Effector memory CD4-positive, alpha-beta T cell (primary cell): ENCODE data around the gene SYDE2.
"Not testable (repeated sequence)": the region's sequence is repeated elsewhere in the genome, so short reads cannot be mapped to it uniquely, and the experiment has no call there.

ENCODE experiments used
- DNase-seq, 3 donors: peaks; one replicate each; pipeline ENCODE4 v3.0.0-alpha.2; 2020
- H3K27ac ChIP-seq: 2 replicates; pipeline ENCODE4 v1.7.0; 2013; ENCODE audit warnings: mild to moderate bottlenecking, low read length, moderate library complexity; ENCODE audit not compliant: insufficient read depth, poor library complexity, severe bottlenecking
- H3K27me3 ChIP-seq: replicated peaks from 2 replicates; pipeline ENCODE4 v1.7.0; 2013; ENCODE audit warnings: mild to moderate bottlenecking, low read length; ENCODE audit not compliant: insufficient read depth, control insufficient read depth, poor library complexity, severe bottlenecking
- H3K36me3 ChIP-seq: 2 replicates; pipeline ENCODE4 v1.7.0; 2013; ENCODE audit warnings: mild to moderate bottlenecking, low read length, moderate library complexity; ENCODE audit not compliant: control insufficient read depth, insufficient read depth
- H3K4me1 ChIP-seq: 2 replicates; pipeline ENCODE4 v1.7.0; 2013; ENCODE audit warnings: low read length, mild to moderate bottlenecking; ENCODE audit not compliant: control insufficient read depth, insufficient read depth, poor library complexity, severe bottlenecking
- H3K4me3 ChIP-seq: 2 replicates; pipeline ENCODE4 v1.7.0; 2013; ENCODE audit warnings: low read length, low read depth, mild to moderate bottlenecking; ENCODE audit not compliant: insufficient read depth, poor library complexity, severe bottlenecking
- H3K9me3 ChIP-seq: 2 replicates; pipeline ENCODE4 v1.7.0; 2013; ENCODE audit warnings: mild to moderate bottlenecking, low read length, moderate library complexity; ENCODE audit not compliant: control insufficient read depth

Gene SYDE2

DNA sequence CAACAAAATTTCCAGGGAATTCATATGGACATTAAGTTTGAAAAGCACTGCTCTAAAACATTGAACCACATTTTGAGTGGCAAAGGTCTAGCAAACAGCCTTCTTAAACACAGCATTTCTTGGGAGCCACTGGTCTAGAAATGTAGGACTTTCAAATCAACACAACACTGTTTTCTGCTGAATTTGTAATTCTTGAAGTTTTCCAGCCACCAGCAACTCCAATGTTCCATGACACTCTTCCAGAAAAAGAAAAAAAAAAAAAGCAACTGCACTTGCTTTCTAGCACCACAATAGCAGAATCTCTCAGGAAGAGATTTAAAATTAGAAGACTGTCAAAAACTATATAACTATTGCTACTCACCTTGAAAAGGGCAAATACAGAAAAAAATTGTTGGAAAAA is 4.5 kb downstream of the SYDE2 start:
- Histone ChIP-seq H3K27me3 (no peaks in the 10 kb centered on the region), H3K9me3 (no peaks in the 10 kb centered on the region), H3K4me3 (no peak overlapping the region), H3K27ac (no peak overlapping the region), H3K36me3 (no peaks in the 10 kb centered on the region), H3K4me1 (peaks cover 4% of the 10 kb centered on the region)
- no peak for DNase-seq

DNA sequence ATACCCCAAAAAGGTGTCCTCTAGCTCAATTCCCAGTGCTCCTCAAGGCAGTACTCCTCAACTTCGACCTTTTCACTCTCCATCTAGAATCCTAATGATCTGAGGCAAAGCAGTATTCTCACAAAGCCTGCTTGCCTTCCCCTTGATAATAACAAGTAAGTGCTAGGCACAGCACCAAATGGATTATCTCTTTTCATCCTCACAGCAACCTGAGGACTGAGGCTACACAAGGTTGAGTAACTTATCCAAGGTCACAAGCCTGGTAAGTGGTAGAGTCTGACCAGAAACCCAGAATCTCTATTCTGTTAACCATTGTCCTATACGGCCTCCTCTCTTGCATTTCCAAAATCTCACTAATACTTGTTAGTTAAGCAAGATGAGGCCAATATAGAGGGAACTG is 5.1 kb downstream of the SYDE2 start:
- no peaks in the 10 kb centered on the region for H3K27me3 ChIP-seq
- no peaks in the 10 kb centered on the region for H3K9me3 ChIP-seq
- no peaks in the 10 kb centered on the region for H3K36me3 ChIP-seq
- H3K4me1 ChIP-seq, result peaks cover 4% of the 10 kb centered on the region
- H3K27ac ChIP-seq, result no peak overlapping the region
- H3K4me3 ChIP-seq, result no peak overlapping the region
- DNase-seq, result no peak

DNA sequence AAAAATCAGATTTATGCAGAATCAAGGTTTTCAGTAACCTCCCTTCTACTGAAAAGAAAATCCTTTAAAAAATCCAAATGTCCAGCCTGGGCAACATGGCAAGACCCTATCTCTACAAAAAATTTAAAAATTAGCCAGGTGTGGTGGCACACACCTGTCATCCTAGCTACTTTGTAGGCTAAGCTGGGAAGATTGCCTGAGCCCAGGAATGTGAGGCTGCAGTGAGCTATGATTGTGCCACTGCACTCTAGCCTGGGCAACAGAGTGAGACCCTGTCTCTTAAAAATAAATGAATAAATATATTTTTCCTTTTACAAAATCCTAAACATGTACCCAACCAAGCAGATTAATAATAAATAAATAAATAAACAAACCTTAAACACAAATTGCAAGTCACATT is 8.7 kb downstream of the SYDE2 start:
- not testable (repeated sequence) for H3K36me3 ChIP-seq, H3K4me1 ChIP-seq, H3K9me3 ChIP-seq, H3K27me3 ChIP-seq, H3K4me3 ChIP-seq, H3K27ac ChIP-seq, DNase-seq

DNA sequence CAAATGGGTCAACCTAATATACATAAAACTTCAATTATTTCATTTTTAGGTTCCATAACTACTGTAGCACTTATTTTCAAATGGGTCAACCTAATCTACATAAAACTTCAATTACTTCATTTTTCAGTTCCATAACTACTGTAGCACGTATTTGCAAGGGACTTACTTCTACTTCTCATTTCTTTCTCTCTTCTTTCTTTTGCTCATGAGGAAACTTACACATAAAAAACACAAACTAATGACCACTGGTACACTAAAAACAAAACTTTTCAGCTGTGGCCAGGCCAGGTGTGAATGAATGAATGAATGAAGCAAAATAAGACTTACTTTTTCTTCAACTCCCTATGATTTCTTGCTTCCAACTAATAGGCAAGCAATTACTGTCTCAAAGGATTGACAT is 11.7 kb downstream of the SYDE2 start:
- Histone ChIP-seq H3K27ac (no peak overlapping the region), H3K4me3 (no peak overlapping the region), H3K4me1 (no peaks in the 10 kb centered on the region), H3K36me3 (no peaks in the 10 kb centered on the region), H3K27me3 (no peaks in the 10 kb centered on the region), H3K9me3 (no peaks in the 10 kb centered on the region)
- no peak for DNase-seq

DNA sequence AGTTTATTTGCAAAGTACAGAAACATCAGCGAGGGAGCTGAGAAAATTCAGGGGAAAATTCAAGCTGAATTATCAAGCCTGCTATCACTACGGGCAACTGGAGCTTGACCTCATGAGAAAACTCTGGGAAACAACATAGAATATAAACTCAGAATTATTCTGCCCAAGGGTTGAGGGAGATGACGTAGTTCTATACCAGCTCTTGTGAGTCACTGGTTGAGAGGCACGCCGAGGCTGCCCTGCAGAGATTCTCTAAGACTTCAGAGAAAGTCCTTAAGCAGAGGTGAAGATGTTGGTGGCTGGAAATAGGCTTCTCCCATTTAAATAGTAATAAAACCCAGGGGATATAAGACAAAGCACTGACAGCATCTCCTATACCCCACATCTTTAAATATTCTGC is 12.3 kb downstream of the SYDE2 start:
- Histone ChIP-seq H3K4me1 (no peaks in the 10 kb centered on the region), H3K9me3 (no peaks in the 10 kb centered on the region), H3K27me3 (no peaks in the 10 kb centered on the region), H3K4me3 (no peak overlapping the region), H3K36me3 (no peaks in the 10 kb centered on the region), H3K27ac (no peak overlapping the region)
- DNase-seq, result no peak

DNA sequence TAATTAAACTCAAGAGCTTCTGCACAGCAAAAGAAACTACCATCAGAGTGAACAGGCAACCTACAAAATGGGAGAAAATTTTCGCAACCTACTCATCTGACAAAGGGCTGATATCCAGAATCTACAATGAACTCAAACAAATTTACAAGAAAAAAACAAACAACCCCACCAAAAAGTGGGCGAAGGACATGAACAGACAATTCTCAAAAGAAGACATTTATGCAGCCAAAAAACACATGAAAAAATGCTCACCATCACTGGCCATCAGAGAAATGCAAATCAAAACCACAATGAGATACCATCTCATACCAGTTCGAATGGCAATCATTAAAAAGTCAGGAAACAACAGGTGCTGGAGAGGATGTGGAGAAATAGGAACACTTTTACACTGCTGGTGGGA is 13.8 kb downstream of the SYDE2 start:
- H3K4me3 ChIP-seq, H3K36me3 ChIP-seq, H3K27me3 ChIP-seq, H3K4me1 ChIP-seq, DNase-seq, H3K9me3 ChIP-seq, H3K27ac ChIP-seq: not testable (repeated sequence)

DNA sequence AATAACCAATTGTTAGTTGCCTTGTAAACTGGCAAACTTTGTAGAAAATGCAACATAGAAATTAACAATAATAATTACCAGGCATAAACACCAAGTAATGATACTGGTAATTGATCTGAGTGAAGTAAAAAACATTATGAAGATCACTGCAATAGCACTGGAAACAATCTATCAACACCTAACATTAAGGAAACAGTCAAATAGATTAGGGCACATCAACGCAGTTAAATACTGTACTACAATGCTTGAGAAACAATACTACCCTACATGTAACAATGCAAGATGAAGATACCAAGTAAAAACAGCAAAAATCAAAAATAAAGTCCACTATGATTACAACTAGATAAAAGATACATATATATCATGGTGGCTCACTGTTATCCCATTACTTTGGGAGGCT is 16.6 kb downstream of the SYDE2 start:
- Histone ChIP-seq H3K27me3 (no peaks in the 10 kb centered on the region), H3K4me1 (no peaks in the 10 kb centered on the region), H3K9me3 (no peaks in the 10 kb centered on the region), H3K4me3 (no peak overlapping the region), H3K36me3 (no peaks in the 10 kb centered on the region), H3K27ac (no peak overlapping the region)
- DNase-seq, result no peak

DNA sequence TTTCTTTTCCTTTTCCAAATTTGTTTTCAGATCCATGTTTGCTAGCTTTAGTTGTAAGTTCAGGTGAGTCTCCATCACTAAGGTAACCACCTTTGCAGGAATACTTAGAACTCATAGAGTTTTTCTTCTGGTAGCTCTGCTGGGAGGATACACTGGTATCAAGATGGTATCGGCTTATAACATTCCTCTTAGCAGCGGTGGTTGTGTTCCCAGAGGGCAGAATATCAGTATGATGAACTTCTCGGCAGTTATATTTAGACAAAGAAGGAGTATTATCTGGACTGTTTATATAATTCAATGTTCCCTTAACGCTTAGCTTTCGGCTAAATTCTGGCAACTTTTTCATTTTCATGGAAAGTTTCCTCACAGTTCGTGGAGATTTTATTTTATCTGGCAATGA is 18.1 kb downstream of the SYDE2 start:
- no peak for DNase-seq
- Histone ChIP-seq H3K27ac (no peak overlapping the region), H3K36me3 (no peaks in the 10 kb centered on the region), H3K27me3 (no peaks in the 10 kb centered on the region), H3K9me3 (no peaks in the 10 kb centered on the region), H3K4me1 (no peaks in the 10 kb centered on the region), H3K4me3 (no peak overlapping the region)

DNA sequence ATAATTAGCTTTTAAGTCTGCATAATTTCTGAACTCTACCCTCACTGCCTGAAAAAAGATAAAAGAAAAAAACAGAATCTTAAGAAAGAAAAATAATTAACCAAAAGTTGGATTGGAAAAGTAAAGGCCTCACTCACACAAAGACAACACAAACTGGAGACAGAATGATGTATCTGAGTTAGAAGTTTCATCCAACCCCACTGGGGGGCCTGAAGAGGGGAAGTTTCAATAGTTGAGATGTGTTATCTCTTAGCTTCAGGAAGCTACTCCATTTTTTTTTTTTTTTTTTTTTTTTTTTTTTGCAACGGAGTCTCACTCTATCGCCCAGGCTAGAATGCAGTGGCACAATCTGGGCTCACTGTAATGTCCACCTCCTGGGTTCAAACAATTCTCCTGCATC is 19.9 kb downstream of the SYDE2 start:
- Histone ChIP-seq H3K4me1 (no peaks in the 10 kb centered on the region), H3K36me3 (no peaks in the 10 kb centered on the region), H3K9me3 (no peaks in the 10 kb centered on the region), H3K4me3 (no peak overlapping the region), H3K27me3 (no peaks in the 10 kb centered on the region), H3K27ac (no peak overlapping the region)
- DNase-seq, result no peak

DNA sequence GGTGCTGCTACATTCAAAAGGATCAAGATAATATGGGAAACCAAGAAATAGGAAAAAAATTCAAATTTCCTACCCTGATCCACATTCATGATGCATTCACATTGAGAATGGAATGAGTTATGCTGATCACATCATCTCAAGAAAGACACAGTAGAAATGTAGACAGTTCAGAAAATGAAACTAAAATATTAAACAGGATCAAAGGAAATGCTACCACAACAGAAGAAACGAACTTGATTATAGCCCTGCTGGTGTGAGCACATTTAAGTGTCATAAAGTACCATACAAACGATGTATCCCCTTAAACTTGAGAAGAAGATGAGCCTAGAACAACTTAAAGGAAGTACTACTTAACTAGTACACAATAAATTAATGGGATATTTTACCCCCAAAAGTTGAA is 21.3 kb downstream of the SYDE2 start:
- no peaks in the 10 kb centered on the region for H3K27me3 ChIP-seq
- H3K4me3 ChIP-seq, result no peak overlapping the region
- H3K4me1 ChIP-seq, result no peaks in the 10 kb centered on the region
- H3K9me3 ChIP-seq, result no peaks in the 10 kb centered on the region
- no peak overlapping the region for H3K27ac ChIP-seq
- no peaks in the 10 kb centered on the region for H3K36me3 ChIP-seq
- no peak for DNase-seq

DNA sequence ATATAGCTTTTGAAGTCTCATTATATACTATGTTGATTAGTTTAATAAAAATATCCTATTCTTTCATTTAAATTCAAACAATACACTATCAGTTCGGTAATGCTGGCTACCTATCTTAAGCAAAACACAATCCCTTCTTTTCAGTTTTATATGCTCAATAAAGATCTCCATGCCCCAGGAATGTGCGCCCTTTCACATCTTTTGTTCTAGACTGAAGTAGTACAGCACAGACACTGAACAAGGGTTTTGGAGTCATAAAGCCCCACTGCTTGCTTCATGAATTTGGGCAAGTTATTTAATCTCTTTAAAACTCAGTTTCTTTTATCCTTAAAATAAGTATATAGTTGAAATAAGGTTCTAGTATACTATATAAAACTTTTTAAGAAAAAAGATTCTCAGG is 22.4 kb downstream of the SYDE2 start:
- H3K36me3 ChIP-seq, result no peaks in the 10 kb centered on the region
- DNase-seq, result no peak
- no peaks in the 10 kb centered on the region for H3K27me3 ChIP-seq
- H3K9me3 ChIP-seq, result no peaks in the 10 kb centered on the region
- H3K4me1 ChIP-seq, result no peaks in the 10 kb centered on the region
- H3K27ac ChIP-seq, result no peak overlapping the region
- no peak overlapping the region for H3K4me3 ChIP-seq
